KOPT-K1 (cell line): ENCODE measurements around the gene SCO1.
"Not testable (repeated sequence)": the region's sequence is repeated elsewhere in the genome, so short reads cannot be mapped to it uniquely, and the experiment has no call there.

Experiments
- H3K27ac ChIP-seq: fragments of 200-600 bp; sonication (generic); 2 replicates; pipeline ENCODE4 v1.5.1; 2016; ENCODE audit warnings: antibody characterized with exemption, mild to moderate bottlenecking, low read depth, low read length; ENCODE audit not compliant: poor library complexity, severe bottlenecking
- H3K36me3 ChIP-seq: fragments of 200-600 bp; sonication (generic); 2 replicates; pipeline ENCODE4 v1.5.1; 2017; ENCODE audit warnings: antibody characterized with exemption, mild to moderate bottlenecking, low read length, moderate library complexity; ENCODE audit not compliant: insufficient read depth
- H3K9me3 ChIP-seq: fragments of 200-600 bp; sonication (generic); 2 replicates; pipeline ENCODE4 v1.5.1; 2017; ENCODE audit warnings: antibody characterized with exemption, low read length, mild to moderate bottlenecking; ENCODE audit not compliant: insufficient read depth, poor library complexity, severe bottlenecking

SCO1 gene

GRCh38 chr17:10731408-10731879 lies 34.1 kb upstream of the SCO1 start:
- Histone ChIP-seq H3K9me3 (no peaks in the 10 kb centered on the region), H3K36me3 (no peaks in the 10 kb centered on the region), H3K27ac (no peak overlapping the region)

GRCh38 chr17:10730247-10730646 lies 32.9 kb upstream of the SCO1 start:
- not testable (repeated sequence) for H3K36me3 ChIP-seq, H3K27ac ChIP-seq, H3K9me3 ChIP-seq

DNA sequence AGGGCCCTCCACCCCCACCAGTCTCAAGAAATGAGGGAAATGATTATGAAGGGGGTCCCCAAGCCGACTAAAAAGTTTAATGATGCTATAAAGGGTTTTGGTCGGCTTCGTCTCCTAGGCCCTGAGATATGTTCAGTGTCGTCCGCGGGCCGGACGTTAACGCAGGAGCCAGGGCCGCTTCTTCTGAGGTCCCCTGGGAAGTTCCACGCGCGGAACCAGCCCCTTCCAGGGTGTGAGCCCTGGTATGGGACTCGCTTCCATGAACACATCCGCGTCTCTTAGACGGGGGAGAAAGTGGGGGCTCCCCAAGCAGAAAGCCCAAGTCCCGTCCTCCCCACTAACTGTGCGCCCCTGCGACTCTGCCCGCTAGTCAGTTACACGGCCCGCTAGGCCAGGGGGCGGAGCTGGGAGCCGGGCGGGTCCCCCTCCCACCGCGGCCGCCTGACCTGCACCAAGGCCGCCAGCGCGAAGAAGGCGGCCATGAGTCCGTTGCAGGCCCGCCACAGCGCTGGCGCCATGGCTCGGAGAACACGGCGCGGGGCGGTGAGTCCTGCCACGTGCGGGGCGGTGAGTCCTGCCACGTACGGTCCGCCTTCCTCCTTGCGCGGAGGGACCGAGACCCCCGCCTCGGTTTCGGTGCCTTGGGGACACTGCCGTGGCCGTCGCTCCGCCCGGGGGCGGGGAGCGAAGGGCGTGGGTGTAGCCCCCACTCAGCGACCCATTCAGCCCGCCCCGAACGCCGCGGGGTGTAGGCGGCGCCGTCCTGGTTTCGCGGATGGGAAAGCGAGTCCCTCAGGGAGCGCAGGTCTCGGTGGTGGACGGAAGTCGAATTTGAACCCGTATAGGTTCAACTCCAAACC lies 32.2 kb upstream of the SCO1 start, which contains the start of gene TMEM220:
TSS of gene TMEM220 (minus strand) at position 690 of the 860 bp plus-strand sequence. CDS start at position 518, 172 bp downstream.
- no peaks in the 10 kb centered on the region for H3K9me3 ChIP-seq
- H3K27ac ChIP-seq, result no peak within 1 kb of the TSS
- H3K36me3 ChIP-seq, result no peaks in the 10 kb centered on the region

DNA sequence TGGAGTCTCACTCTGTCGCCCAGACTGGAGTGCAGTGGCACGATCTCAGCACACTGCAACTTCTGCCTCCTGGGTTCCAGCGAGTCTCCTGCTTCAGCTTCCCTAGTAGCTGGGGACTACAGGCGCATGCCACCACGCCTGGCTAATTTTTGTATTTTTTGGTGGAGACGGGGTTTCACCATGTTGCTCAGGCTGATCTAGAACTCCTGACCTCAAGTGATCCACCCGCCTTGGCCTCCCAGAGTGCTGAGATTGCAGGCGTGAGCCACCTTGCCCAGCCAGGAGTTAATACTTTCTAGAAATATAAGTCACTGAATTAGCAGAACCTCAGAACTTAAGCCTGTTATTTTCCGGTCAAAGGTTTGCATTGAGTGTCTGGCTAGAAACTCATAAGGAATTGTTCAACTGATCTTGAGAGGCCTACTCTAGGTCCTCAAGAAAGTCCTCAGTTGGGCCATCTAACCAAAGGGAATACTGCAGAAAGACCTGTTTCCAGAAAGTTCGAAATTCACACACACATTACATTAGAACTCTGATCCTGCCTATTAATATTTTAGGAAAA lies 31.1 kb upstream of the SCO1 start:
- H3K9me3 ChIP-seq, result no peaks in the 10 kb centered on the region
- H3K36me3 ChIP-seq, result no peaks in the 10 kb centered on the region
- H3K27ac ChIP-seq, result no peak overlapping the region

GRCh38 chr17:10727192-10727591 lies 29.9 kb upstream of the SCO1 start:
- H3K27ac ChIP-seq, result no peak overlapping the region
- no peaks in the 10 kb centered on the region for H3K36me3 ChIP-seq
- no peaks in the 10 kb centered on the region for H3K9me3 ChIP-seq

DNA sequence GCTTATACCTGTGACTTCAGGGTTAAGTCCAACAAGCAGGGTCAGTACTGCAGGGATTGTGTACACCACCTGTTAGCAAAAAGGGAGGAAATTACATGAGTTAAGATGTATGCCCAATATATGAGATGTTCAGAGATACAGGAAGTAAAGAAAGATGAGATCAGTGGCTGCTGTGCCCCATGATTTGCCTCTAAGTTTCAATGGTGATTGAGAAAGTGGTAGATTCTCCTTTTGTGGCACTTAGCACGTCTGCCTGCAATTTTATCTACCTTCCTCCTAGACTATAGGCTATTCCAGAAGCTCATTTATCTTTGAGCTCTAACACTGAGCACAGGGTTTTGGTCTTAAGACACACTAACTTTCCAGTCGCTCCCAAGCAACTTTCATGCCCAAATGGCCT lies 28.9 kb upstream of the SCO1 start:
- no peaks in the 10 kb centered on the region for H3K36me3 ChIP-seq
- no peaks in the 10 kb centered on the region for H3K9me3 ChIP-seq
- H3K27ac ChIP-seq, result no peak overlapping the region

- no peaks in the 10 kb centered on the region for H3K9me3 ChIP-seq
- H3K36me3 ChIP-seq, result no peaks in the 10 kb centered on the region
- no peak overlapping the region for H3K27ac ChIP-seq
Measured at GRCh38 chr17:10725262-10725661, 27.9 kb upstream of the SCO1 start.

DNA sequence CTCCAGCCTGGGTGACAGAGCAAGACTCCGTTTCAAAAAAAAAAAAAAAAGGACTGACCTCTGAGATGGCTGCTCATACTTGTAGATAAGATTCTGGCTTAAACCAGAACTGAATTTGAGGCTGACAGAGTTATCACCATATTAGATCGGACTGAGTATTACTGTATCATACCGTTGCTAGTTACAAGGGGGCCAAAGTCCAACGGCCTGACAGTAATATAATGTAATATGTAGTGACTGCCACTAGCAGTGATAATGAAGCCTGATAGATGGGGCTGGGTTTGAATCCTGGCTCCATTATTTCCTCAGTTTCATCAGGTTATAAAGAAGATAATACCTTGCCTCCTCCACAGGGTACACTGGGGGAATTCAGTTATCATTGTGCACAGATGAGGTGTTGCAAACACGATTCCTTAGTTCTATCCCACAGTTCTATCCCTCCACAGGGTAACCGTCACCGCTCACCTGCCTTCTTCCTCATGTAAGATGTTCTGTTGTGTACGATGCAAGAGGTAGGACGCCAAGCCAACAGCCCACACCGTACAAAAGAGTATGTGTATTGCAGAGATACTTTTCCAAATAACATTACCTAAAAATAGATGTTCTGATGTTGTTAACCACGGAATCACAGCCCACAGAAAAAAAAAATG lies 27.3 kb upstream of the SCO1 start:
- no peaks in the 10 kb centered on the region for H3K9me3 ChIP-seq

GRCh38 chr17:10718547-10718946 lies 21.2 kb upstream of the SCO1 start:
- Histone ChIP-seq H3K36me3 (peaks cover 5% of the 10 kb centered on the region; the same call in 1 of the 2 replicates), H3K27ac (no peak overlapping the region), H3K9me3 (no peaks in the 10 kb centered on the region)

More for the DNA sequence above, 27.3 kb upstream of the SCO1 start:
- H3K36me3 ChIP-seq, result no peaks in the 10 kb centered on the region
- no peak overlapping the region for H3K27ac ChIP-seq

DNA sequence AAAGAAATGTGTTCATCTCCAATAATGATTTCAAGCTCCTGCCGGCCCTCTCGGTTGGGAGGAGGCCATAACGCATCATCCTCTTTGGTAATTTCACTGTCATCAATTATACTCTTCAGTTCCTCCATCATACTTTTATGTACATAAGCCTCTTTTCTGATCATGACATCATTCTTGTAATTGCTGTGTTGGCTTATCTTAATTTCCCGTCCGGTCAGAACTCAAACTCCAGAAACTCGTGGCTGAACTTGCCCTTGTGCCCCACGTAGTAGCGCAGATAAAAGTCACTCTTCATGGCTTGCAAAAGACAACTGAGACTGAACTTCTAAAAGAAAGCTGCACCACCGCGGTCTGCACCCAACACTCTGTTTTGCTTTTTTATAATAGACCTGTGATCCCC lies 18.9 kb upstream of the SCO1 start:
- H3K27ac ChIP-seq, result no peak overlapping the region

GRCh38 chr17:10713318-10713717 lies 16.0 kb upstream of the SCO1 start:
- H3K36me3 ChIP-seq, result peaks cover 53% of the 10 kb centered on the region
- no peak overlapping the region for H3K27ac ChIP-seq
- no peaks in the 10 kb centered on the region for H3K9me3 ChIP-seq

More for the DNA sequence above, 18.9 kb upstream of the SCO1 start:
- Histone ChIP-seq H3K36me3 (peaks cover 26% of the 10 kb centered on the region), H3K9me3 (no peaks in the 10 kb centered on the region)

DNA sequence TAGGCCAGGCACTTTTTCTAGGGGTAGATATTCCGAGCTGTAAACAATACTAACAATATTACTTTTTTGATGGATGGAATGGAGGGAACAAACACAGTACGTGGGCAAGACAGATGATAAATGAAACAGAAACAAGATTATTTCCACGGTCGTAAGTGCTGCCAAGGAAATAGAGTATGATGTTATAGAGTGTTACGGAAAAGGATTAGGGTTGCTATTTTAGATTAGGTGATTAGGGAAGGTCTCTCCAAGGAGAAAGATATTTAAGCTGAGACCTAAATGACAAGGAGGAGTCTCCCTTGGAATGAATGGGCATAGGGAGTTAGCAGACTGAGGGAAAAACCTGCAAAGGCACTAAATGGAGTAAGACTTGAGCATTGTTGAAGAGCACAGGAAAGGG lies 8.4 kb upstream of the SCO1 start:
- Histone ChIP-seq H3K36me3 (peaks cover 61% of the 10 kb centered on the region), H3K9me3 (no peaks in the 10 kb centered on the region), H3K27ac (no peak overlapping the region)

GRCh38 chr17:10702574-10702973 lies 5.2 kb upstream of the SCO1 start:
- Histone ChIP-seq H3K27ac (no peak overlapping the region), H3K9me3 (no peaks in the 10 kb centered on the region), H3K36me3 (peaks cover 32% of the 10 kb centered on the region)

DNA sequence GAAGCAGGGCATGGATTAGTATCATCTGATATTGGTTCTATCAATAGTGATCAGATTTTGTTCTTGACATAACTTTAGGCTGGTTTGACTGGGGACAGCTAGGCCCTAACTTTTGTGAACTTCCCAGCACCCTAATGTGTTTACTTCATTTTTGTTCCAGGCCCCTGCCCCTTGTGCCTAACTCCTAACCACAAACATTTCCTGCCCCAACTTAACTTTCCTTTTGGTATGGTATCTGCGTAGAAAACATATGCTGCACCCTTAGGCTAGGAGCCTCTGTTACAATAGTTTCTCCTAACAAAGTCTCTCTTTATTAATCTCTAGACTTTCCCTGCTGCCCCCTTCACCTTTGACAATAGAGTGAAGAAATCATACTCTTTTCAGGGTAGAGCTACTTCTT lies 2.5 kb upstream of the SCO1 start:
- Histone ChIP-seq H3K9me3 (no peaks in the 10 kb centered on the region), H3K27ac (peak overlapping the region; percentile 62), H3K36me3 (peaks cover 13% of the 10 kb centered on the region)

- H3K27ac ChIP-seq, result peak overlapping the region; percentile 77
- peaks cover 24% of the 10 kb centered on the region for H3K36me3 ChIP-seq
- H3K9me3 ChIP-seq, result no peaks in the 10 kb centered on the region
Measured at GRCh38 chr17:10698096-10698818, 924 bp upstream of the SCO1 start.
